Stomach (tissue), 4 donors: Measurements from ENCODE around the gene BBS9.

Source experiments
- EP300 ChIP-seq: sonication (generic); formaldehyde crosslinking; IDR thresholded peaks from one replicate; pipeline ENCODE4 v1.6.1; 2017; ENCODE audit warnings: antibody characterized with exemption
- POLR2A ChIP-seq, 4 donors: fragments of 450-650 bp; IDR thresholded peaks; one replicate each; pipeline ENCODE4 v1.6.1; 2016; ENCODE audit warnings: antibody characterized with exemption in 4 of 4, control low read depth in 2 of 4, mild to moderate bottlenecking in 1 of 4, moderate library complexity in 1 of 4
- POLR2AphosphoS5 ChIP-seq, 3 donors: sonication (generic); formaldehyde crosslinking; IDR thresholded peaks; one replicate each; pipeline ENCODE4 v1.6.1; 2016; ENCODE audit warnings: antibody characterized with exemption in 3 of 3
- TF ChIP-seq, protein P1 (sequence below), 7 experiments: fragments of 450-650 bp in 4 of 7; fragments of 200-600 bp in 3 of 7; sonication (generic) in 3 of 7; IDR thresholded peaks; one replicate each; pipeline ENCODE4 v1.5.1; 2016 to 2019; ENCODE audit warnings: antibody characterized with exemption in 7 of 7, control low read depth in 2 of 7, mild to moderate bottlenecking in 1 of 7

DNA sequence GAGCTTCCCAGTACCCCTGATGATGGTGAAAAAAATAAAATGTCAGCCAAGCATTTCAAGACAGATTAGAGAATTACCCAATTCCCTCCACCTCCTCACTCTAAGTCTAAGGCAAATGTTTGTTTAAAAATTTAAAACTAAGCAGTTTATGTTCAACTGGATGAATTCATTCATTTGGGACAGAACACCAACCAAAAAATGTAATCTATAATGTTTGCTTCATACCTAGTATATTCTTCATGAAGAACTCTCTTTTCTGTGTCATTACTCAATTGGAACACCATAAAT, 450.3 kb downstream of the BBS9 start:
- TF ChIP-seq, protein P1, sequence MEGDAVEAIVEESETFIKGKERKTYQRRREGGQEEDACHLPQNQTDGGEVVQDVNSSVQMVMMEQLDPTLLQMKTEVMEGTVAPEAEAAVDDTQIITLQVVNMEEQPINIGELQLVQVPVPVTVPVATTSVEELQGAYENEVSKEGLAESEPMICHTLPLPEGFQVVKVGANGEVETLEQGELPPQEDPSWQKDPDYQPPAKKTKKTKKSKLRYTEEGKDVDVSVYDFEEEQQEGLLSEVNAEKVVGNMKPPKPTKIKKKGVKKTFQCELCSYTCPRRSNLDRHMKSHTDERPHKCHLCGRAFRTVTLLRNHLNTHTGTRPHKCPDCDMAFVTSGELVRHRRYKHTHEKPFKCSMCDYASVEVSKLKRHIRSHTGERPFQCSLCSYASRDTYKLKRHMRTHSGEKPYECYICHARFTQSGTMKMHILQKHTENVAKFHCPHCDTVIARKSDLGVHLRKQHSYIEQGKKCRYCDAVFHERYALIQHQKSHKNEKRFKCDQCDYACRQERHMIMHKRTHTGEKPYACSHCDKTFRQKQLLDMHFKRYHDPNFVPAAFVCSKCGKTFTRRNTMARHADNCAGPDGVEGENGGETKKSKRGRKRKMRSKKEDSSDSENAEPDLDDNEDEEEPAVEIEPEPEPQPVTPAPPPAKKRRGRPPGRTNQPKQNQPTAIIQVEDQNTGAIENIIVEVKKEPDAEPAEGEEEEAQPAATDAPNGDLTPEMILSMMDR (IDR thresholded peaks at IDR 0.05), result no peak
- TF ChIP-seq POLR2A (IDR thresholded peaks at IDR 0.05) (no peak), EP300 (no peak), POLR2AphosphoS5 (IDR thresholded peaks at IDR 0.05) (no peak)
